Natural killer cell (primary cell): Measurements from ENCODE around the gene TRIM72. TPM values are rescaled to one million over a fixed set of nuclear protein-coding genes. Genes with fewer than 3 reads are reported as not detected.

Experiments used
- total RNA-seq, 4 donors: library from RNA; stranded (reverse); fragments of 120-200 nt in 1 of 4; gene quantifications; one replicate each; pipeline versions ENCODE4 v1.2.3 to v1.2.4, GENCODE V29; 2013 to 2022

TRIM72 gene
- total RNA-seq, 3 donors from 2014 or later (not counting 1 experiment from before 2014, with no cell fraction given), result 0.05 to 0.07 TPM; not detected in 1

Other genes with a start within 250 kb of the TRIM72 start
- 1 to 10 TPM in 1 of 3 donors, under 1 TPM in 2; 0.26 to 2.1 (median 0.39) TPM for gene HSD3B7, start 228.9 kb upstream of the TRIM72 start, total RNA-seq
- 1 to 10 TPM in 1 of 3 donors, under 1 TPM in 2; 0.14 to 1.6 (median 0.32) TPM for gene STX1B, start 203.5 kb upstream of the TRIM72 start, total RNA-seq
- gene STX4, start 180.6 kb upstream of the TRIM72 start, total RNA-seq, result 100 to 1,000 TPM; 128 to 145 (median 133) TPM
- gene ZNF668, start 139.9 kb upstream of the TRIM72 start, total RNA-seq, result 10 to 100 TPM; 11.0 to 27.4 (median 22.6) TPM
- gene ZNF646, start 139.7 kb upstream of the TRIM72 start, total RNA-seq, result 10 to 100 TPM; 22.0 to 31.1 (median 30.1) TPM
- gene PRSS53, start 125.2 kb upstream of the TRIM72 start, total RNA-seq, result 1 to 10 TPM; 4.3 to 7.4 (median 5.1) TPM
- 10 to 100 TPM; 35.9 to 42.1 (median 41.8) TPM for gene VKORC1, start 119.3 kb upstream of the TRIM72 start, total RNA-seq
- gene BCKDK, start 105.7 kb upstream of the TRIM72 start, total RNA-seq, result 10 to 100 TPM in 2 of 3 donors, 1 to 10 TPM in 1; 9.9 to 16.3 (median 12.1) TPM
- gene KAT8, start 96.5 kb upstream of the TRIM72 start, total RNA-seq, result 100 to 1,000 TPM in 1 of 3 donors, 10 to 100 TPM in 2; 90.6 to 101 (median 93.4) TPM
- not detected for gene PRSS8, start 78.4 kb upstream of the TRIM72 start, total RNA-seq
- gene PRSS36, start 64.1 kb upstream of the TRIM72 start, total RNA-seq, result 1 to 10 TPM; 2.1 to 3.5 (median 2.3) TPM
- gene FUS, start 34.0 kb upstream of the TRIM72 start, total RNA-seq, result 100 to 1,000 TPM; 872 to 934 (median 918) TPM
- 10 to 100 TPM; 29.7 to 38.1 (median 37.6) TPM for gene PYCARD, start 11.4 kb upstream of the TRIM72 start, total RNA-seq
- not detected for gene PYDC1, start 3.0 kb downstream of the TRIM72 start, total RNA-seq
- gene ITGAM, start 45.9 kb downstream of the TRIM72 start, total RNA-seq, result 100 to 1,000 TPM; 370 to 545 (median 428) TPM
- gene ITGAX, start 141.1 kb downstream of the TRIM72 start, total RNA-seq, result 100 to 1,000 TPM; 224 to 249 (median 233) TPM
- gene ITGAD, start 179.2 kb downstream of the TRIM72 start, total RNA-seq, result 1 to 10 TPM; 1.0 to 2.9 (median 2.2) TPM
- not detected for gene COX6A2, start 214.2 kb downstream of the TRIM72 start, total RNA-seq
- under 1 TPM; 0.14 to 0.50 (median 0.23) TPM for gene ZNF843, start 228.7 kb downstream of the TRIM72 start, total RNA-seq
- gene ARMC5, start 245.4 kb downstream of the TRIM72 start, total RNA-seq, result 10 to 100 TPM; 10.4 to 22.8 (median 16.6) TPM